OCI-LY7 (cell line): Measurements from ENCODE around the gene SLC25A11. TPM values are rescaled to one million over a fixed set of nuclear protein-coding genes. Genes with fewer than 3 reads are reported as not detected.

Experiments used
- BruUV-seq: library from RNA; stranded (reverse); fragments of 400-500 nt; replicated peaks from 2 replicates; lab custom pipeline; 2021; lab: Mats Ljungman, UMichigan
- CTCF ChIA-PET: fragments of 300-600 bp; sonication (Branson Sonifier 250); formaldehyde crosslinking; loops from one replicate; lab custom pipeline; 2022; ENCODE audit warnings: antibody characterized with exemption; ENCODE audit not compliant: unreplicated experiment; lab: Charles Lee
- POLR2A ChIA-PET: fragments of 300-600 bp; sonication (Branson Sonifier 250); formaldehyde crosslinking; loops from one replicate; lab custom pipeline; 2022; ENCODE audit warnings: antibody characterized with exemption; lab: Charles Lee
- DNase-seq: peaks from one replicate; pipeline ENCODE4 v3.0.0-alpha.2; 2015; ENCODE audit warnings: low spot score
- H2AFZ ChIP-seq: fragments of 200-600 bp; sonication (generic), shearing (Covaris generic); 2 replicates; pipeline ENCODE4 v1.6.1; 2014; ENCODE audit warnings: mild to moderate bottlenecking, antibody characterized with exemption, low read length, moderate library complexity
- H3K27ac ChIP-seq: fragments of 200-600 bp; sonication (generic); 2 replicates; pipeline ENCODE4 v1.5.1; 2014; ENCODE audit warnings: mixed run types, low read depth, mild to moderate bottlenecking, moderate library complexity, low read length, inconsistent platforms; ENCODE audit not compliant: poor library complexity, severe bottlenecking
- H3K36me3 ChIP-seq: fragments of 200-600 bp; sonication (generic); 2 replicates; pipeline ENCODE4 v1.6.1; 2014; ENCODE audit warnings: mild to moderate bottlenecking, antibody characterized with exemption, low read length, moderate library complexity, mixed read lengths; ENCODE audit not compliant: insufficient read depth
- H3K4me1 ChIP-seq: fragments of 200-600 bp; sonication (generic); 2 replicates; pipeline ENCODE4 v1.5.1; 2014; ENCODE audit warnings: mild to moderate bottlenecking, low read length; ENCODE audit not compliant: insufficient read depth, poor library complexity, severe bottlenecking
- H3K4me2 ChIP-seq: fragments of 200-600 bp; sonication (generic); 2 replicates; pipeline ENCODE4 v1.6.1; 2014; ENCODE audit warnings: mild to moderate bottlenecking, low read length
- H3K4me3 ChIP-seq: fragments of 200-600 bp; sonication (generic); 2 replicates; pipeline ENCODE4 v1.5.1; 2014; ENCODE audit warnings: mild to moderate bottlenecking, low read depth, low read length; ENCODE audit not compliant: poor library complexity, severe bottlenecking
- H3K79me2 ChIP-seq: fragments of 200-600 bp; sonication (generic); 2 replicates; pipeline ENCODE4 v1.6.1; 2016; ENCODE audit warnings: low read depth, mild to moderate bottlenecking, low read length, moderate library complexity, mixed read lengths; ENCODE audit not compliant: insufficient read depth
- H3K9me2 ChIP-seq: fragments of 200-600 bp; sonication (generic); 2 replicates; pipeline ENCODE4 v1.6.1; 2016; ENCODE audit warnings: mild to moderate bottlenecking, low read length, mixed read lengths; ENCODE audit not compliant: insufficient read depth
- H3K9me3 ChIP-seq: fragments of 200-600 bp; sonication (generic); 2 replicates; pipeline ENCODE4 v1.6.1; 2014; ENCODE audit warnings: mild to moderate bottlenecking, mixed run types, low read length, mixed read lengths
- H4K20me1 ChIP-seq: fragments of 200-600 bp; sonication (generic); 2 replicates; pipeline ENCODE4 v1.6.1; 2014; ENCODE audit warnings: mild to moderate bottlenecking, antibody characterized with exemption, low read length, moderate library complexity, mixed read lengths; ENCODE audit not compliant: insufficient read depth
- CTCF ChIP-seq: fragments of 200-600 bp; sonication (generic); conservative IDR thresholded peaks from 2 replicates; pipeline ENCODE4 v1.5.1; 2014; ENCODE audit warnings: mild to moderate bottlenecking, antibody characterized with exemption, low read length, moderate library complexity, mixed read lengths
- EZH2phosphoT487 ChIP-seq: fragments of 200-600 bp; sonication (generic); IDR thresholded peaks from 2 replicates; pipeline ENCODE4 v1.6.1; 2018; ENCODE audit warnings: low read depth, borderline replicate concordance, mild to moderate bottlenecking, mixed run types, antibody characterized with exemption, low read length, moderate library complexity, mixed read lengths
- intact Hi-C: fragments of 100-400 bp; cut with micrococcal nuclease; formaldehyde crosslinking; loops from one replicate; pipeline ENCODE4 v1.10.0; 2022; ENCODE audit not compliant: unreplicated experiment
- total RNA-seq, 2 experiments: library from RNA; depleted of rRNA in 1 of 2; stranded (reverse); fragments of >200 nt in 1 of 2; shearing (Covaris generic) in 1 of 2; gene quantifications; 2 replicates each; pipeline ENCODE4 v1.2.3, GENCODE V29; 2014 to 2022

Gene SLC25A11
- total RNA-seq, 2 experiments from 2014 or later: 68.2 to 80.6 TPM

- no peak overlapping the region for H3K4me2 ChIP-seq
- H3K9me3 ChIP-seq: no peaks in the 10 kb centered on the region
- DNase-seq: no peak
- H3K4me3 ChIP-seq: no peak overlapping the region
- intact Hi-C loops: no loop called here
- H3K36me3 ChIP-seq: peaks cover 55% of the 10 kb centered on the region
- BruUV-seq: no TSS peak
- ChIA-PET CTCF (no interaction called here), POLR2A (interaction anchor here (0.7 kb wide), 1 partner anchor 102 kb away, joined by 3 read pairs; no protein-coding TSS in a partner anchor)
- no peak overlapping the region for H3K27ac ChIP-seq
- no peaks in the 10 kb centered on the region; the same call in 1 of the 2 replicates for H3K79me2 ChIP-seq
- no peaks in the 10 kb centered on the region for H3K9me2 ChIP-seq
- H3K4me1 ChIP-seq: peaks cover 40% of the 10 kb centered on the region
- no peak for TF ChIP-seq CTCF
- TF ChIP-seq EZH2phosphoT487: no peak
- no peaks in the 10 kb centered on the region for H4K20me1 ChIP-seq
- H2AFZ ChIP-seq: no peak overlapping the region
These were observed 42.5 kb upstream of the SLC25A11 start for GRCh38 chr17:4982305-4982704.

- Histone ChIP-seq H3K36me3 (peaks cover 63% of the 10 kb centered on the region), H3K4me2 (peak overlapping the region; percentile 49), H3K79me2 (no peaks in the 10 kb centered on the region), H4K20me1 (no peaks in the 10 kb centered on the region), H3K27ac (no peak overlapping the region), H2AFZ (no peak overlapping the region), H3K9me3 (no peaks in the 10 kb centered on the region), H3K4me1 (peaks cover 28% of the 10 kb centered on the region), H3K9me2 (no peaks in the 10 kb centered on the region), H3K4me3 (no peak overlapping the region)
- intact Hi-C loops: loop anchor here (1.0 kb wide), 2 partner anchors 39 to 82 kb away; no protein-coding TSS in a partner anchor
- TF ChIP-seq EZH2phosphoT487: no peak
- peak; percentile 90 for TF ChIP-seq CTCF
- CTCF ChIA-PET: no interaction called here
- BruUV-seq: no TSS peak
- POLR2A ChIA-PET: no interaction called here
- peak; percentile 83 for DNase-seq
These were observed 40.9 kb upstream of the SLC25A11 start for GRCh38 chr17:4980644-4981216.

GRCh38 chr17:4978726-4979125, 38.9 kb upstream of the SLC25A11 start:
- H3K9me3 ChIP-seq: no peaks in the 10 kb centered on the region
- H3K79me2 ChIP-seq: no peaks in the 10 kb centered on the region
- H4K20me1 ChIP-seq: no peaks in the 10 kb centered on the region
- H2AFZ ChIP-seq: no peak overlapping the region
- TF ChIP-seq CTCF (no peak), EZH2phosphoT487 (no peak)
- intact Hi-C loops: no loop called here
- H3K4me2 ChIP-seq: no peak overlapping the region
- POLR2A ChIA-PET: interaction anchor here (0.8 to 2.1 kb wide), 2 partner anchors 12 to 632 kb away, joined by 3 to 7 read pairs; partner anchors contain the start of gene SPAG7
- BruUV-seq: no TSS peak
- H3K27ac ChIP-seq: no peak overlapping the region
- CTCF ChIA-PET: no interaction called here
- peaks cover 26% of the 10 kb centered on the region for H3K4me1 ChIP-seq
- H3K36me3 ChIP-seq: peaks cover 62% of the 10 kb centered on the region
- H3K4me3 ChIP-seq: no peak overlapping the region
- DNase-seq: no peak
- no peaks in the 10 kb centered on the region for H3K9me2 ChIP-seq
